DMS79 treated with DMSO at 0.1 percent for 48 hours (cell line): ENCODE data around the gene GALNT2.

Experiments
- DNase-seq: peaks from one replicate; lab custom pipeline; 2025; lab: John Stamatoyannopoulos, UW

The GALNT2 gene

GRCh38 chr1:230279583-230279945 lies 212.5 kb downstream of the GALNT2 start:
- DNase-seq = no peak

GRCh38 chr1:230280054-230280795 lies 213.2 kb downstream of the GALNT2 start:
- DNase-seq = no peak

DNA sequence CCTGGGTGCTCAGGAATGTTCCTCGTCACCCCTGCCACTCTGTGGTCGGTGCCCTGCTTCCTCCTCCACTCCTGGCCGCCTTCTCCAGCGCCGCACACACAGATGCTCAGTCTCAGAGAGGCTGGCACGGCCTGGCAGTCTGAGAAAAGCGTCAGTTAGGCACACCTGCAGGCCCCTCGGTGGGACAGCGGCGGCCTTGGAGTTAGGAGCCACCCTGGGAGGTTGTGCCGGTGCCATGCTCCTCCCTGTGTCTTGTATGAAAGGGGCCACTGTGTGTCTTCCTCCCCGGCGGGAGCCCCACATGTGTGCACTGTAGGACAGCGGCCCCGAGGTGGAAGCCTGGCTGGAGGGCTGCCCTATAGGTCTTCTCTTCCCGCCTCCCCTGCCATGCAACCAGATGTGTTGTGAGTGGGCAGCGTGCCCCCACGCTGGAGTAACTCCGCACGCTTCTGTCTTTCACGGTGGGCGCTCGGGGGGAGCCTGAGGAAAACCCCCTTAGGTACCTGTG lies 213.9 kb downstream of the GALNT2 start:
- DNase-seq = no peak

GRCh38 chr1:230281556-230281955 lies 214.5 kb downstream of the GALNT2 start:
- no peak for DNase-seq

GRCh38 chr1:230282157-230282556 lies 215.1 kb downstream of the GALNT2 start:
- DNase-seq = no peak

DNA sequence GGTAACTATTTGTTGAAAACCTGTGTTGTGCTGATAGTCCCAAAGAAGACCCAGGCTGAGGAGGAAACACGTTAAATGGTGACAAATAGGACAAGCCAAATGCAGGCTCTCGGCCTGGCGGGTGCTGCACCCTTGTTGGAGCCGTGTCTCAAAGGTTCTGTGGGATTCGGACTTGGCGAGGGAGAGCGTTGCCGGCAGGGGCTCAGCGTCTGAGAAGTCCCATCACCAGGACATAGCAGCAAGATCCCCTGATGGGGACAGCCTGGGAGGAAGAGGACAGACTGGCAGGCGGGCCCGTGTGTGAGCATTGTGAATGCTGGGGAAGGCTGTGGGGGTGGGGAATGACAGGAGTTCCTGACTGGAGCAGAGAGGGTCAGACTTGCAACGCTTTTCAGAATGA lies 216.6 kb downstream of the GALNT2 start:
- no peak for DNase-seq

GRCh38 chr1:230284891-230285290 lies 217.9 kb downstream of the GALNT2 start:
- no peak for DNase-seq

GRCh38 chr1:230285351-230285750 lies 218.3 kb downstream of the GALNT2 start:
- no peak for DNase-seq

GRCh38 chr1:230286166-230286889 lies 219.3 kb downstream of the GALNT2 start:
- no peak for DNase-seq

GRCh38 chr1:230286890-230287269 lies 219.8 kb downstream of the GALNT2 start:
- DNase-seq = no peak

GRCh38 chr1:230287674-230288315 lies 220.8 kb downstream of the GALNT2 start:
- DNase-seq = no peak

DNA sequence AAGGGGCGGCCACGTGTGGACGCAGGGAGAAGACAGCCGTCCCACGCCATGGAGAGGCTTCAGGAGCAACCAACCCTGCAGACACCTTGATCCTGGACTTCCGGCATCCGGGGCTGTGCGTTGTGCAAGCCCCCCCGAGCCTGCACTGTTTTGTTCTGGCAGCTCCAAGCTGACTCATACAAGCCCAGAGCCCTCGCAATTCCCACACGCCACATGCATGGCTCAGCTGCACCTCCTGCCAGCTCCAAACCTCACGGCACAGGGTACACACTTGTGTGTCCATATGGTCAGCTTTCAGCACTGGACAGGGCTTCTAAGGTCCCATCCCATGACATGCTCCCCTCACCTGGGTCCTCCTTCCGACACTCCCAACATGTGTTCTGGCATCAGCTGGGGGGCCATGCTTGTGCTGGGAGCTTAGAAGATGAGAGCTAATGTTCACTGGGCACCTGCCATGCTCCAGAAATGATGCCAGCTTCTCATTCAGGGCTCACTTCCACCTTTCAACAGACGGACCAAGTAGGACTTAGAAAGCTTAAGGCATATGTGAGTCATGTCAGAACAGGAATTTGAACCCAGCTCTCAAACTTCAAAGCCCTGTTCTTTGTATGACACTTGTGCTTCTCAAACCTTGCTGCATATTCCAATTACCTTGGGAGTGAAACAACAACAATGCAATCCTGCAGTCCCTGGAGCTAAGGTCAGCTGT lies 221.8 kb downstream of the GALNT2 start:
- DNase-seq = no peak

DNA sequence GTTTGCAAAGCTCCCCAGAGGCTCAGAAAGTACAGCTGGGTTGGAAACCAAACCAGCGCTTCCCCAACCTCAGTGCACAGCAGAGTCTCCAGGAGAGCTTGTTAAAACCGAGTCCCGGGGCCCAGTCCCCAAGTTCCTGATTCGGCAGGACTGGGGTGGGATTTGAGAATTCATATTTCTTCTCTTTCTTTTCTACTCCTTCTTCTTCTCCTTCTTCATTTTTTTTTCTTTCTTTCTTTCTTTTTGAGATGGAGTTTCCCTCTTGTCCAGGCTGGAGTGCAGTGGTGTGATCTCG lies 222.3 kb downstream of the GALNT2 start:
- no peak for DNase-seq

DNA sequence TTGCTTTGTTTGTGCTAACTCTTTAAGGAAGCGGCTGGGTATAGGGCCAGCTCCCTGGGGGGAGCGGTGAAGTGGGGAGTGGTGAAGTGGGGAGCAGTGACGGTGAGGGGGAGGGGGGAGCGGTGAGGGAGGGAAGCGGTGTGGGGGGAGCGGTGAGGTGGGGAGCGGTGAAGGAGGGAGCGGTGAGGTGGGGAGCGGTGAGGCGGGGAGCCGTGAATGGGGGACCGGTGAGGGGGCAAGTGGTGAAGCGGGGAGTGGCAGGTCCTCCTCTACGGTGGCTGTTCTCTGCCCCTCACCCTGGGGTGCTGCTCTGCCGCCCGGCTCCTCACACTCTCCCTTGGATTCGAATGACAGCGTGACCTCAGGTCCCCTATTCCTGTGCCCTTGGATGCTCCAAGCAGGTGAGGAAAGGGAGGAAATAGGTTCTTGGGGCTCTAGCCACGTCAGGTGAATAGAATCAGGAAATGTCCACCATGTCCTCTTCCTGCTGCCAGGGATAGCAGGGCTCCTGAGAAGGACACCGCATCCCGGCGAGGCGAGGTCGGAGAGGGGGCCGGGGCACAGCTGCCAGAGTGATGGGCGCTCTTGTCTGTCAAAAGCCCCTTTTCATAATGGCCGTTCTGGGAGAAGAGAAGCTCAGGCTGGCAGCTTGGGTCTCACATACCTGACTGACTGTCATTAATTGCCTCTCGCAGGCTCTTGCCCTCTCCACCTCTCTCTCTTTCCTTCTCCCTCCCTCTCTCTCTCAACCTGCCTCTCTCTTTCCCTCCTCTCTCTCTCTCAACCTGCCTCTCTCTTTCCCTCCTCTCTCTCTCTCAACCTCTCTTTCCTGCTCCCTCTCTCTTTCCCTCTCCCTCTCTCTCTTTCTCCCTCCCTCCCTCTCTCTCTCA lies 224.9 kb downstream of the GALNT2 start:
- peak; percentile 61 for DNase-seq

DNA sequence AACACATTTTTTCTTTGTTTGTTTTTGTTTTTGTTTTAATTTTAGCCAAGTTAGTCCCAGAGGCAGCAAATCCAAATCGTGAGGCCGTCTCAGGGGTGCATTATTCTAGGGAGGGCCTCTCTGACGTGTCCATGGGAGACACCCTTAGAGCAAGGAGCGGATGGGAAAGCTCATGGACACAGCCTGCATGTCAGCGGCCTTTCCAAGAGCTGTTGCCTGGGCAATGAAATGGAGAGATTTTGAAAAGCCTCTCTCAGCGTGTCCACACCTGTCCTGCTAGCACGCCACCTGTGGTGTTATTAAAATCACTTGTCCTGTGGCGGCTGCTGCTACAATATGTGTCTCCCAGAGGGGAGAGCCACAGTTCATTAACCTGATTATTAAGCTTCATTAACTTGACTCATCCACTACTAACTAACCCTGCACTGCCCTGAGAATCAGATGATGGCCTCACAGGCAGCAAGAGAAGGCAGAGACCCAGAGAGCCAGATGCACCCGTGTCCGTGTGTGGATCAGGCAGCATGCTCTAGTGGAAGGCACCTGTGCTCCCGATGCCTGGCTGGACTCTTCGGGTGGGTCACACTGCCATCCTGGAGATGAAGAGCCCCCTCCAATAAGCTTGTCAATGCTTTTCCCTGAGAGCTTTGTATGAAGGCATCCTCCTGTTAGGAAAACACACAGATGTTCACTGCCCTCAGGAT lies 225.8 kb downstream of the GALNT2 start:
- peak; percentile 74 for DNase-seq

DNA sequence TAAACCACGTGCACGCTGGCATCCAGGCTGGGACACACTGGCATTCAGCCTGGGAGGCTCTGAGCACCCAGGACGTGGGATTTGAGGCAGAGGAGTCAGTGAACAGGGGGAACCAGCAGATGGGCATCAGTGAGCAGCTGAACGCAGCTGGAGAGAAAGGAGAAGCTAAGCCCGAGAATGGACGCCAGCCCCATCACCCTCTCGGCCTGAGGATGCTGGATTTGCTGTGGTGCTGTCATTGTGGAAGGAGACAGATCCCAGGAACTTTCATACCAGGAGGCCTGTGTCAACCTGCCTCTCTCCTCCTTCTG lies 226.3 kb downstream of the GALNT2 start:
- DNase-seq = no peak

- DNase-seq = no peak
These were observed 228.3 kb downstream of the GALNT2 start for GRCh38 chr1:230295367-230295766.

DNA sequence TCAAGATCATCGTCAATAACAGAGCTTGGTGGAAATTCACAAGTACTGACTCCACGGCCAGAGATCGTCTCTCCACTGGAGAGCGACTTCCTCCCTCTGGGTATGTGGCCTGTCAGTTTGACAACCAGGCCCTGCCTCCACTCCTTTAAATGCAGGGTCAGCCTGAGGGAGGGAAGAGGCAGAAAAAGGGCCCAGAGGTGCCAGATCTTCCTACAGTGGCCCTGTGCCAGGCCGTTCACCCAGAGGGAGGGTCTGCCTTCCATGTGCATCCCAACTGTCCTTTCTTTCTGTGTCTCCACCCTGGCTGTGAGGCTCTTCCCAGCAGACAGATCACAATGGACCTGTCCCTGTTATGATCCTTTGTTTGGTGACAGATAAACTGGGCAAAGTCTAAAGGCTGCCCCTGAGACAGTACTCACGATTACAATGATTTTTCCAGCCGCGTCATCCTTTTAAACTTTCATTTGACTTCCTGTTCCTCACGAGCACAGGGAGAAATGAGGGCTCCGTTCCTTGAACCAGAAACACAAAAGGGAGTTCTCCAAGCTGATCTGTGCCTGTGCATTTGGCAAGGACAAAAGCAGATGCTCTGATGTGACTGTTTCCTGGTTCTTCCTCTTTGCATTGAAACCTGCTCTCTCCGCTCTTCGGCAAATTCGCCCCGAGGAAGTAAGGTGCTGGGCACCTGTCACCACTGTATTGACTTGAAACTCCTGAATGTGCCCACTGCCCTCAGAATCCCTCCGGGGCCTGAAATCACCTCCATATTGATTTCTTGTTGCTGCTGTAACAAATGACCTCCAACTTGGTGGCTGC lies 232.4 kb downstream of the GALNT2 start:
- no peak for DNase-seq

DNA sequence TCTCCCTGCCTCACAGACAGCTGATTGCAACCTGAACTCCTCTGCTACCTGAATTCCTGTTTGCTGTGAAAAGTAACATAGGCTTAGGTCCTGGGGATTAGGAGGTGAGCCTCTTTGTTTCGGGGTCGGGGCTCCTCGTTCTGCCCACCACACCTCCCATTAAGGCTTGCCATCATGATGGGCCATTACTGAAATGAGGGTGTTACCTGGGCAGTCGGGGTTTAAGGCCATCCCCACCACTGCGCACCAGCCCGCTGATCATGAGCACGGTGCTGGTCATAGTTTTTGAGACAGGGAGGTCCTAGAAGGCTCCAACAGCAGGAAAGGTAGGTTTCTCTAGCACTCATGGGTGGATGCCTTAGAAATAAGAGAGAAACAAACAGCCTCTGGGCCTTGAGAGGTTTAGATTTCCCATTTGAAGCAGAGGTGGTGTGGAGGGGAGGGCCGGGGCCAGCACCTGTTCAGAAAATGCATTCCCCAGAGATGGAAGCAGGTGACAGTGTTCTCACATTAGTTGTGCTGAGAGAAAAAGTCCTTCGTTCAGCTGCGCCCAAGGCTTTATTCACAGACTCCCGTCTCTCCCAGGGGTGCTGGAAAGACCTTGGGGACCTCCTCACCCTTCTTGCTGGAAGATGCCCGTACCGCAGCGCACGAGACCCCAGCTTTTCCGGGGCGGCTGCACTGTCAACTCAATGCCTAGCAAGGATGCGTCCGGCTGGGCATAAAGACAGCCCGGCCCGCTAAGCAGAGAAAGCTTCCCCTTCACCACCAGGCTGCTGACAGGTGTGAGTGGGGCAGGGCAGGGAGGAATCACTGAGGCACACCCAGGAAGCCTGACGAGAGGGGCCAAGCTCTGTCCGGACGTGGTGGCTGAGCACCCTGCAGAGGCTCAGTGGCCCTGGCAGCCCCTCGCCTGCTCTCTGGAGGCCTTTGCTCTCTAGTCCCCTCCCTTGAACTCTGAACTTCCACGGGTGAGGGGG lies 233.6 kb downstream of the GALNT2 start:
- no peak for DNase-seq
